Skin epidermis (tissue), 12 donors: ENCODE data around the gene C17orf75.
"Not testable (repeated sequence)": the region's sequence is repeated elsewhere in the genome, so short reads cannot be mapped to it uniquely, and the experiment has no call there.

Experiments used
- H3K27ac ChIP-seq, 21 experiments: fragments of 200-600 bp; sonication (generic) in 11 of 21; one replicate each; pipeline ENCODE4 v1.5.0; 2020; ENCODE audit warnings: mild to moderate bottlenecking in 3 of 21, inconsistent platforms in 2 of 21, moderate library complexity in 2 of 21
- H3K4me3 ChIP-seq, 7 experiments: fragments of 200-600 bp; sonication (generic) in 2 of 7; one replicate each; pipeline ENCODE4 v1.5.0; 2020; ENCODE audit warnings: inconsistent platforms in 2 of 7, mild to moderate bottlenecking in 2 of 7, moderate library complexity in 1 of 7

The C17orf75 gene, protein sequence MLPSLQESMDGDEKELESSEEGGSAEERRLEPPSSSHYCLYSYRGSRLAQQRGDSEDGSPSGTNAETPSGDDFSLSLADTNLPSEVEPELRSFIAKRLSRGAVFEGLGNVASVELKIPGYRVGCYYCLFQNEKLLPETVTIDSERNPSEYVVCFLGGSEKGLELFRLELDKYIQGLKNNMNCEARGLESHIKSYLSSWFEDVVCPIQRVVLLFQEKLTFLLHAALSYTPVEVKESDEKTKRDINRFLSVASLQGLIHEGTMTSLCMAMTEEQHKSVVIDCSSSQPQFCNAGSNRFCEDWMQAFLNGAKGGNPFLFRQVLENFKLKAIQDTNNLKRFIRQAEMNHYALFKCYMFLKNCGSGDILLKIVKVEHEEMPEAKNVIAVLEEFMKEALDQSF

DNA sequence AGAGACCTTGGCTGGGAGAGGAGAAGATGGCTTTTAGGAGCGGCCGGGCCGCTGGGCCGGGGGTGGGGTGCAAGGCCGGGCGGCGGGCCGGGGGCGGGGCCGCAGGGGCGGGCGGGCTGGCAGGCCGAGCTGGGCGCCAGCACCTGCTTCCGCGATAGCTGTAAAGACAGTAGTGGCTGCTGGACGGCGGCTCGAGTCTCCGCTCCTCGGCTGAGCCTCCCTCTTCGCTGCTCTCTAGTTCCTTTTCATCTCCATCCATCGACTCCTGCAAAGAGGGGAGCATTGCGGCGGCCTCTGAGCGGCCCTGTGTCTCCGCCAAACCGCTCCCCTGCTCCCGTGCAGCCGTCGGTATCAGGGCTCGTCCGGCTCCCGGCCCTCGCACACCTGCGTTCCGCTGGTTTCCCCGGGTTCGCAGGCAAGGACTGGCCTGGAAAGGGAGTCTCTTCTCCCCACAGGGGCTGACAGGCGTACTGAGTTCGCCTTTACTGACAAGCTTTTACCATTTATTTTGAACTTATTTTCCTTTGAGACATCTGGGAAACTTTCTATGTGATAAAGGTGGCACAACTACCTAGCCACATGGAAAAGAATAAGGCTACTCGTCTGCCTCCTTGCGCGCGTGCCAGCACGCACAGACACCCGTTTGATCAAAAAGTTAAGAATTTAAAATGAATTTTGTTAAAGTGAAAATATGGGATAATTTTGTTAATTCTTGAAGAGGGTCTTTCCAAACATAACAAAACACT lies at the start of gene C17orf75:
Gene C17orf75, minus strand, starts transcription at position 317 of the 746 bp plus-strand sequence. Its CDS starts 34 bp downstream, at position 283.
- Histone ChIP-seq H3K4me3 (peak within 1 kb of the TSS; percentile 39 to 62 (median 52)), H3K27ac (peak within 1 kb of the TSS in 20 of 21 experiments; percentile 17 to 90 (median 80))

DNA sequence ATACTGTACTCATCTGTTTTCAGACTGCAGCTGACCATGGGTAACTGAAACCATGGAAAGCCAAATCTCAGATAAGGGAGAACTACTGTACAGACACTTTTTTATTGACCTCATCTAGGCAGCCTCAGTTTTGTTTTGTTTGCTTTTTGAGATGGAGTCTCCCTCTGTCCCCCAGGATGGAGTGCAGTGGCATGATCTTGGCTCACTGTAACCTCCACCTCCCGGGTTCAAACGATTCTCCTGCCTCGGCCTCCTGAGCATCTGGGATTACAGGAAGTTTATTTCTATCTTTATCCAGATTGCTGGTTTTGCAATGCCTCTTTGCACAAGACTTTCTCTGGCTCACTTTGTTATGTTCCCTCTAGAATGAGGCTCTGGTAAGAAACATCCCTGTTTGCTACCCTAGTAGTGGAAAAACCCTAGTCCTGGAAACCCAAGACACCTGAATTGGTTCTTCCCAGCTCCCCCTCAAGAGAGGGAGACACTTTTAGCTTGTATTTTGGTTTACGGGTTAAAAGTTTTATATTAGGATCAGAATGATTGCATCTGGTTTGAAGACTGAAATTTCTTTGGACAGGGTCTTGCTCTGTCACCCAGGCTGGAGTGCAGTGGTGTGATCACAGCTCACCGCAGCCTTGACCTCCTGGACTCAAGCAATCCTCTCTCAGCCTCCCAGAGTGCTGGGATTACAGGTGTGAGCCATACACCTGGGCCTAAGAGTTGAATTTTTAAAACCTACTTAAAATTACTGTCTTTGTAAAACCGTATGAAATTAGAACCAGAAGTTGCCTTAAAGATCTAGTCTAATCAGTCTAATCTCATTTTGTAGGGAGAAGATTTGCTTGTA lies 46.9 kb upstream of the C17orf75 start:
- no peak overlapping the region for H3K4me3 ChIP-seq

DNA sequence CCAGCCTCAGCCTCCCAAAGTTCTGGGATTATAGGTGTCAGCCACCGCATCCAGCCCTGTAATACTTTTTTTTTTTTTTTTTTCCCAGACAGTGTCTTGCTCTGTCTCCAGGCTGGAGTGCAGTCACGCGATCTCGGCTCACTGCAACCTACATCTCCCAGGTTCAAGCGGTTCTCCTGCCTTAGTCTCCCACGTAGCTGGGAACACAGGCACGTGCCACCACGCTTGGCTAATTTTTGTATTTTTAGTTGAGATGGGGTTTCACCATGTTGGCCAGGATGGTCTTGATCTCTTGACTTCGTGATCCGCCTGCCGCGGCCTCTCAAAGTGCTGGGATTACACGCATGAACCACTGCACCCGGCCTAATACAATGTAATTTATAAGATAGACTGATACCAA lies 46.2 kb upstream of the C17orf75 start:
- H3K4me3 ChIP-seq, H3K27ac ChIP-seq: not testable (repeated sequence)

More for the DNA sequence above, 46.9 kb upstream of the C17orf75 start:
- H3K27ac ChIP-seq: no peak overlapping the region

DNA sequence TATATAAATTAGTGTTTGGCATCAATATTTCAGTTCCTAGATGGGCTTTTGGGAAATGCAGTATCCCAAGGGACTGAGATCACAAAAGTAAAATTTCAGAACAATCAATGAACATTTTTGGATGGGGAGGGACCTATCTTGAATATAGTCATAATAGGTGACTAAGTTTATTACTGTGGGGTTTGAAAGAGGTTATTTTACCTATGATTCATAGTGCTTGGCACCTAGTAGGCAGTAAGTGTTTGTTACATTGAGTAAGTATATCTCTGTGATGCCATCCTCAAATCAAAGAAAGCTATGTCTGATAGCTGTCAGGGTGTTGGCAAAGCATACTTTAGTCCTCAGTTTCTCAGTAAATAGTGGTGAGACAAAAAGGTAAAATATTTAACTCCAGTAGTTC lies 44.9 kb upstream of the C17orf75 start:
- H3K27ac ChIP-seq: no peak overlapping the region
- H3K4me3 ChIP-seq: no peak overlapping the region

DNA sequence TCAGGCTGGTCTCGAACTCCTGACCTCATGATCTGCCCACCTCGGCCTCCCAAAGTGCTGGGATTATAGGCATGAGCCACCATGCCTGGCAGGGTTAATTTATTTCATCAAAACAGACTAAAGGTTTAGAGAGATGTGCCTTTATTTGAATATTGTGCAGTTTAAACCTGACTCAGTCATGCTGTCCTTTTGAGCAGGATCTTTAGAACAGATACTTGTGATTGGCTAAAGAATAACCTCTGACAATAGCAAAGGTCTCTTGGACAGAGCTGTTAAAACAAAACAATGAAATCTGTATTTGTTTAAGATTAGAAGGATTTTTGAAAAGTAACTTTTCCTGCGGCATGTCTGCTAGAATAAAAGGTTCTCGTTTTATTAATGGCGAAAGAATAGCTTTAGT lies 44.0 kb upstream of the C17orf75 start:
- no peak overlapping the region for H3K4me3 ChIP-seq
- no peak overlapping the region for H3K27ac ChIP-seq

DNA sequence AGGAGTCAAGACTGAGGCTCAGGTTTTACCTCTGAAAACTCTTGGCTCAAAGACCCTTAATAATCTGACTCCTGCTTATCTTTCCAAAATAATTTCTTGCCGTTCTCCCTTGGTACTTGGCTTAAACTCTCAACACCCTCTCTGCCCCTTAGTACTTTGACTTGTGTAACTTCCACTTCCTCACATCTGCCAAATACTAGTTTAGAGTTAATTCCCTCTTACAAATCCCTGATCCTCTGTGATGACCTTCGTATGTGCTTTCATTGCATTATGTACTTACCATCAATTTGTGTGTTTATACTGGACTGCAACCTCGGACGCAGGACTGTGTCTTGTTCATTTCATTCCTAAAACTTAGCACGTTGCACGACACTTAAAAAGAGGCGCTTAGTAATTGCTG lies 43.1 kb upstream of the C17orf75 start:
- no peak overlapping the region for H3K4me3 ChIP-seq
- H3K27ac ChIP-seq: no peak overlapping the region

DNA sequence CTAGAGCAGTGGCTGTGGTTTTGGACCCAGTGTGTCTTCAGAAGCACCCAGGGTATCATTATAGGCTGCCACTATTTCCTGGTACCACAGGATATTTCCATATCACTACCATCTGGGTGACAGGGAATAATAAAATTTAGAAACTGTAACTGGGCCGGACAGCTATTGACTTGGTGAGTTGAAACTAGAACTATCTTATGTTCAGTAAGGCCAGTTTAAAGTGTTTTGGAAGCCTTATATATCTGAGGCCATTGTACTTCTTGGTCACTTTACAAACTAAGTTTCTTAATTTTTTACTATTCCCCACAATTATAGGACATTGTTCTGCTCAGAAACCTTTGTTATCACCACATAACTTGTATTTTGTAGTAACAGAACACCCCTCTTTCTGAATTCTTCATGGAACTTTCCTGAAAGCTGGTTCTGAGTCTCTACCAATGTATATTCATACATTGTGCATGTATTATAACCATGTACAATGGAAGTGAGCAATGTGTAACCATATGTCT lies 42.0 kb upstream of the C17orf75 start:
- Histone ChIP-seq H3K27ac (no peak overlapping the region), H3K4me3 (no peak overlapping the region)

DNA sequence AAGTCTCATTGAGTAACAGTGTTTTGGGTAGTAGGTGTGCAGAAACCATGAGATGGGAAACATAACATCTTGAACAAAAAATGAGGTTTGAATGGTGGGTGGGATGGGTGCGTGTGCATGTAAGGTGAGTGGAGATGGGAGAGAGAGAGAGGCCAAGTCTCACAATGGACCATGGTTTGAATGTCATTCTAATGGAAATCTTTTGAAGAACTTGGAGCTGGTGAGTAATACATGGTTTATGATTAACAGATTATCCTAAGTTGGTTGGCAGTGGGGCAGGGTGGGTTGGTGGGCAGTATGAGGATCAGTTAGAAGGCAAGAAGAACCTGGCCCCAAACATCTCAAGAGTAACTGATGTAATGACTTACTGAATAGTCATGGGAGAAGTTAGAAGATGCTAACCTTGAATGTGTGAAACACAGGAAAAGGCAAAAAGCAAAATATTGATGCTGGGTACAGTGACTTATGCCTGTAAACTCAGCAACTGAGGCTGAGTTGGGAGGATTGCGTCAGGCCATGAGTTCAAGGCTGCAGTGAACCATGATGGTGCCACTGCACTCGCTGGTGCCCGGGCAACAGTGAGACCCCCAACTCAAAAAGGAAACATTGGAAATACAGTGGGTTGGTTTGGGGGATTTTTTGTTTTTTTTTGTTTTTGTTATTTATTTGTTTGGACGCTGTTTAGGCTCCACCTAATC lies 40.7 kb upstream of the C17orf75 start:
- no peak overlapping the region for H3K4me3 ChIP-seq
- H3K27ac ChIP-seq: no peak overlapping the region

DNA sequence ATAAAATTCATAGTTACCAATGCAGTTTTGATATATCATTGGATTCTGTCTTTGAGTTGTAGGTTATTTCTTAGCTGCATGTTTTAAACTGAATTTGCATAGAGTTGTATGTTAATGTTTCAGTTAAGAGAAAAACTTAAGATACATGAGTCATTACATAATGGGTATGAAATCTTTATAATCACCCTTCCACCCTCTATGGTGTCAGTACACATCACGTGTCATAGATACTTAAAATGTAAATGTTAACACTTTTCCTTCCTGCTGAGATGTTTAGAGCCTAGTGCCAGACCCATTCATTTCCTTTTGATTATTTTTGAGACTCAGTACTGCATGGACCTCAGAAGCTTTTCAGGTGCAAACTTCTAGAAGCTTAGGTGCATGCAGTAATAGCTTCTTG lies 28.5 kb upstream of the C17orf75 start:
- H3K27ac ChIP-seq: no peak overlapping the region
- H3K4me3 ChIP-seq: no peak overlapping the region

DNA sequence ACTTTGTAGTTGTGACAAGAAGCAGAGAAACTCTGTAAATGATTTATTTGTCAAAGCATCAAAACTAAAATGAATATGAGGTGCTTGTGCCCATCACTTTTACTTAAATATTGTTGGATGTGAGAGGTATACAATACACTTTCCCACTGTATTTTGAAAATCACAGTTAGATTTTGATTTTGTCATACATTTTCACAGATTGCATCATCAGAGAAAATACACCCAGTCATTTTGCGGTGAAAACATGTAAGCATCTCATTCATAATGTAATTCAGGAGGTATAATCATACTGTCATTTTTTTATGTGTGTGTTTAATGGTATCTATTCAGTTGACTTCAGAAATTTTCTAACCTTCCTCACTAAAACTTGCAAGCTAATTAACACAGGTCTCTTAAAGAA lies 19.3 kb upstream of the C17orf75 start:
- Histone ChIP-seq H3K4me3 (no peak overlapping the region), H3K27ac (no peak overlapping the region)

DNA sequence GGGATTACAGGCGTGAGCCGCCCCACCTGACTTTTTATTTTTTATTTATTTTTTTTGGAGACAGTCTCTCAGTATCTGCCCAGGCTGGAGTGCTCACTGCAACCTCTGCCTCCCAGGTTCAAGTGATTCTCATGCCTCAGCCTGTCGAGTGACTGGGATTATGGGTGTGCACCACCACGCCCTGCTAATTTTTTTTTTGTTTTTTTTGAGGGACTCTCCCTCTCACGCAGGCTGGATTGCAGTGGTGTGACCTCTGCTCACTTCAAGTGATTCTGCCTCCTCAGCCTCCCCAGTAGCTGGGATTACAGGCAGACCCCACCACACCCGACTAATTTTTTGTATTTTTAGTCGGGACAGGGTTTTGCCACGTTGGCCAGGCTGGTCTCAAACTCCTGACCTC lies 15.6 kb upstream of the C17orf75 start:
- Histone ChIP-seq H3K4me3 (no peak overlapping the region), H3K27ac (no peak overlapping the region)

DNA sequence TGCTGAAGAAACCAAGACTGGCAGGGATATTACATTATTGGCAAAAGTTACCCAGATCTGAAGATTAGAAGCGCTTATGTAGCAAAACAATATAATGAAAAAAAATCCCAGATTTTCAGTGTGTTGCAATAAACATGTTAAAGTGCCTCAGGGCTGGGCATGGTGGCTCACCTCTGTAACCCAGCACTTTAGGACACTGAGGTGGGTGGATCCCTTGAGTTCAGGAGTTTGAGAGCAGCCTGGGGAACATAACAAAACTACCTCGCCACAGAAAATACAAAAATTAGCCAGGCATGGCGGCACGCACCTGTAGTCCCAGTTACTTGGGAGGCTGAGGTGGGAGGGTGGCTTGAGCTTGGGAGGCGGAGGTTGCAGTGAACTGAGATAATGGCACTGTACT lies 14.8 kb upstream of the C17orf75 start:
- no peak overlapping the region for H3K4me3 ChIP-seq
- no peak overlapping the region for H3K27ac ChIP-seq

DNA sequence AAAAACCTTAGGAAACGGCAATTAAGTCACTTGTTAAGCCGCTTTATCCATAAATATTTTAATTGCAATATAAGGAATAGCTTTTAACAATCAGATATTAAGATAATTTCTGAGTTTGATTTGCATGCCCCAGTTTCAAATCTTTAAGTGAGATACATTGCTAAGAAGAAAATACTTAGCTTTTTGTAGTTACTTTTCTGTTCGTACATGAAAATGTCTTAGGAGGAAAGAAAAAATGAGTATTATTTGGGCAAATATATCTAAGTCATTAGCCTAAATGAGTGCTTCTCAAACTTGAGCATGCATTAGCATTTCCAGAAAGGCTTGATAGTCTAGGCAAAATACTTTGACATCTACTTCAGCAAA lies 14.4 kb upstream of the C17orf75 start:
- Histone ChIP-seq H3K27ac (no peak overlapping the region), H3K4me3 (no peak overlapping the region)

DNA sequence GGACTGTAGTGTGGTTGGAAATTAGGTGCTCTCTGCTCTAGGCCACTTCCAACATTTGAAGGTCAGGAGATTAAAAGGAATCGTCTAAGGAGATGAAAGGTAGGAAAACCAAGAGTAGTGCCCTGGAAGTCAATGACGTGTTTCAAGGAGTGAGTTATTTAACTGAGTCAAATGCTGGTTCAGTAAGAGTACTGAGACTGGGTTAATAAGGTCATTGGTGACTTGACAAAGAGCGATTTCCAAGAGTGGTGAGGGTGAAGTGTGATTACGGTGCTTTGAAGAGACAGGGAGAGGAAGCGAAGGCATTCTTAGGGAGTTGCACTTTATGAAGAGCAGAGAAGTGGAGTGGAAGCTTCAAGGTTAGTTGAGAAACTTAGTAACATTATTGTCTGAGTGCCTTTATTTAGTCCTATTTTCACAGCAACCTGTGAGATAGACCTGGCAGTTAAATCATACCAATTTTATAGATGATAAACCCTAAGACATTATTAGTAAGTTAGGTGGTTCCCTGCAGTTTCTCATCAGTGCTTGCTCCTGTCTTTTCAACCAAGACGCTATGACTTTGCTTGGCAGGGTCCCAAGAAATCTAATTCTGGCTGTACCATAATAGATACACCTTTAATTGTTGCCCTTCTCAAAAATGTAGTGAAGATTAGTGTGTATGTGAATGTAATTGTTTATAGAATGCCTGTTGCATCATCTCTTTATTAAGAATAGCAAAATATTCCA lies 13.8 kb upstream of the C17orf75 start:
- peak overlapping the region in 1 of 21 experiments; percentile 32 for H3K27ac ChIP-seq
- no peak overlapping the region for H3K4me3 ChIP-seq

DNA sequence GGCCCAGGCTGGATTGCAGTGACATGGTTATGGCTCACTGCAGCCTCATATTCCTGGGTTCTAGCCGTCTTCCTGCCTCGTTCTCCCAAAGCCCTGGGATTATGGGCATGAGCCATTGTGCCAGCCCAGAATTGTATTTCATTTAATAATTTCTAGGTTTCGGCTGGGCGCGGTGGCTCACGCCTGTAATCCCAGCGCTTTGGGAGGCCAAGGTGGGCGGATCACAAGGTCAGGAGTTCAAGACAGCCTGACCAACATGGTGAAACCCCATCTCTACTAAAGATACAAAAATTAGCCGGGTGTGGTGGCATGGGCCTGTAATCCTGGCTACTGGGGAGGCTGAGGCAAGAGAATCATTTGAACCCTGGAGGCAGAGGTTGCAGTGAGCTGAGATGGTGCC lies 10.8 kb upstream of the C17orf75 start:
- not testable (repeated sequence) for H3K27ac ChIP-seq

DNA sequence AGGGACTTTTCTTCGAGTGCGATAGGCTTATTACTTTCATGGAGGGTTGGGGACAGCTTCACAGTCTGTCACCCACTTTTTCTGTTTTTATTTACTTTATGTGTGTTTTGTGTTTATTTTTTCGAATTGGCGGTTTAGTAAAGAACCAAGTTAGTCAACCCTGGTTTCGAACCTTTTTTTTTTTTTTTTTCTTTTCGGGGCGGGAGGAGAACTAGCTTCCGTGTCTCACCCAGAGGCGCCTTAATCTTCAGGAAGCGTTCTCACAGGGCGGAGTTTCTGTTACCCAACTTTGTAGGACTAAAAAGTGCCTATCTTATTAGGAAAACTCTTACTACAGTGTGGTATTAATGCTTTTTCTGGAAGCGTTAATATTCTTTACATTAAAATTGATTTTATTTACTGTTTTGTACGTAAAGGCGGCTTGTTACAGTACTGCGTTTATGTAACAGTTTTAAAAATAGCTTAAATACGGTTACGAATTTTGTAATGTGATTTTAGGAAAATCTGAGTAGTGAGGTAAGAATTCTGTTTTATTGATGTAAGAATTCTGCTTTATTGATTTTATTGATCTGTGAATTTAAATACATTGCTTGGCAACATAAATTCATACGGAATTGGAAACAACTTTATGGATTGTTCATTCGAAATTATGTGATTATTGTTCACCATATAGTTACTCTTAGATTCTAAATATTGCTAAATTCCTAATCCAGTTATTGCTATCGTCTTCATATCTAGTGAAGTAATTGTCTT lies 8.9 kb upstream of the C17orf75 start:
- Histone ChIP-seq H3K4me3 (peak overlapping the region; percentile 72 to 99 (median 81)), H3K27ac (peak overlapping the region; percentile 85 to 99 (median 96))

More for the DNA sequence above, 10.8 kb upstream of the C17orf75 start:
- peak overlapping the region in 4 of 7 experiments; percentile 72 to 99 (median 87) for H3K4me3 ChIP-seq

DNA sequence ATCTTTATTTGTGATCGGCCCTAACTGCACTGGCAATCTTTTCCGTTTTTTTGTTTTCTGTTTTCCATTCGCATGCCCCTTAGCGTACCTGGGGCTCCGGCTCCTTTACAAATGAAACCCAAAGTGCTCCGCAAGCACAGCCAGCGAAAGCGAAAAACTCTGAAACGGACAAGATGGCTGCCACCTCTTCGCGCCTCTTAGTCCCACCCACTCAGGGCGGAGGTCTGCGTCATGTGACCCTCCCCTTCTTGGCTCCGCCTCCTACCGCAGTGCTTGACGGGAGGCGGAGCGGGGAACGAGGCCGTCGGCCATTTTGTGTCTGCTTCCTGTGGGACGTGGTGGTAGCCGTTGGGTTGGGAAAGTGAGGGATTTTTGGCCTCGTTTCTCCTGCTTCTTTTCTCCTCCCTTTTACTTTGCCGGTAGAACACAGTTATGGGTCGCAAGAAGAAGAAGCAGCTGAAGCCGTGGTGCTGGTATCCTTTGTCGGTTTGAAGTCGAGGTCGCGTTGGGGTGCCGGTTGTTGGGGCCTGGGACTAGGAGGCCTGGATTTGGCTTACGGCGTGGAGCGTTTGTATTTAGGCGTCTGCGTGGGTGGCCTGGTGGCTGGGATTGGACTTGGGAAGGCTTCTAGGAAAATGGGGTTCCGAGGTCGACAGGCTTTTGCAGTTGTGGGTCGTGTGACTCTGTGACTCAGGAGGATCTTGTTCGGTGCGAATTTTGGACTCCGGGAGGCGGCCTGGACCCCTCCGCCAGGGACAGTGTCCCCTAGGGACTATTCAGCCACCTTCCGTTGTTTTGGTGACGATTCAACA lies 8.1 kb upstream of the C17orf75 start, which contains the start of gene ZNF207:
Gene ZNF207, plus strand, starts transcription at position 304 of the 812 bp plus-strand sequence. Its CDS starts 129 bp downstream, at position 433.
- Histone ChIP-seq H3K4me3 (peak within 1 kb of the TSS; percentile 72 to 99 (median 81)), H3K27ac (peak within 1 kb of the TSS; percentile 85 to 99 (median 96))
